HCT116 (cell line): ENCODE results near the gene LINC00305. TPM values are rescaled to one million over a fixed set of nuclear protein-coding genes. Genes with fewer than 3 reads are reported as not detected.

Experiments used
- ATAC-seq: fragments of 200-7000 bp; cut with Tn5 transposase; 2 replicates; pipeline ENCODE4 v1.9.1; 2020; ENCODE audit warnings: mild to moderate bottlenecking, moderate library complexity
- BruUV-seq: library from RNA; stranded (reverse); fragments of 400-500 nt; replicated peaks from 2 replicates; lab custom pipeline; 2021; lab: Mats Ljungman, UMichigan
- CTCF ChIA-PET: fragments of 300-600 bp; sonication (Branson Sonifier 250); formaldehyde crosslinking; loops from one replicate; lab custom pipeline; 2021; ENCODE audit warnings: antibody characterized with exemption; lab: Charles Lee
- POLR2A ChIA-PET: fragments of 300-600, 350-600 bp; sonication (Branson Sonifier 250); formaldehyde crosslinking; loops from one replicate; lab custom pipeline; 2021; ENCODE audit warnings: antibody characterized with exemption; lab: Charles Lee
- RAD21 ChIA-PET, 2 experiments: fragments of 300-600 bp; sonication (Branson Sonifier 250); formaldehyde crosslinking; loops; one replicate each; lab custom pipeline; 2023; ENCODE audit warnings: low total read pairs in 2 of 2; ENCODE audit not compliant: uncharacterized antibody in 2 of 2, unreplicated experiment in 2 of 2, low non-redundant PET in 1 of 2; lab: Charles Lee
- DNase-seq: peaks from one replicate; pipeline ENCODE4 v3.0.0-alpha.2; 2010; ENCODE audit warnings: low read depth, low spot score
- H2AFZ ChIP-seq: fragments of 200-600 bp; shearing (Covaris generic), sonication (generic); 2 replicates; pipeline ENCODE4 v1.6.1; 2017; ENCODE audit warnings: low read depth, mixed run types, mixed read lengths, antibody characterized with exemption, low read length; ENCODE audit not compliant: poor library complexity, severe bottlenecking
- H3K27ac ChIP-seq: 2 replicates; pipeline ENCODE4 v1.5.1; 2012; ENCODE audit warnings: low read depth, low read length
- H3K27me3 ChIP-seq: fragments of 200-600 bp; sonication (generic); 2 replicates; pipeline ENCODE4 v1.6.1; 2016; ENCODE audit warnings: mixed run types, low read length, mixed read lengths; ENCODE audit not compliant: insufficient read depth
- H3K36me3 ChIP-seq, 2 experiments: fragments of 200-500 bp in 1 of 2; fragments of 200-600 bp in 1 of 2; sonication (Bioruptor generic) in 1 of 2; sonication (generic) in 1 of 2; 2 replicates each; pipeline versions ENCODE4 v1.5.1 to v1.6.1; 2014 to 2016; ENCODE audit warnings: low read length in 2 of 2, inconsistent platforms in 1 of 2, mixed read lengths in 1 of 2, mixed run types in 1 of 2; ENCODE audit not compliant: insufficient read depth in 2 of 2, control insufficient read depth in 1 of 2
- H3K4me1 ChIP-seq, 2 experiments: fragments of 200-600 bp in 1 of 2; sonication (generic) in 1 of 2; 2 replicates each; pipeline versions ENCODE4 v1.5.1 to v1.6.1; 2012 to 2017; ENCODE audit warnings: low read length in 2 of 2, inconsistent platforms in 1 of 2, mild to moderate bottlenecking in 1 of 2, mixed read lengths in 1 of 2, mixed run types in 1 of 2, moderate library complexity in 1 of 2; ENCODE audit not compliant: insufficient read depth in 2 of 2, control insufficient read depth in 1 of 2
- H3K4me2 ChIP-seq: fragments of 200-600 bp; sonication (generic); 2 replicates; pipeline ENCODE4 v1.6.1; 2017; ENCODE audit warnings: mixed run types, low read length, mixed read lengths
- H3K4me3 ChIP-seq, 2 experiments: fragments of 200-600 bp in 1 of 2; sonication (generic) in 1 of 2; replicated peaks in 1 of 2; 2 replicates each; pipeline ENCODE4 v1.5.1; 2011 to 2016; ENCODE audit warnings: low read length in 2 of 2, control low read depth in 1 of 2, low read depth in 1 of 2, mild to moderate bottlenecking in 1 of 2, mixed read lengths in 1 of 2, mixed run types in 1 of 2
- H3K79me2 ChIP-seq: fragments of 200-600 bp; sonication (generic); 2 replicates; pipeline ENCODE4 v1.6.1; 2017; ENCODE audit warnings: mild to moderate bottlenecking, mixed run types, low read length, moderate library complexity, mixed read lengths; ENCODE audit not compliant: insufficient read depth
- H3K9ac ChIP-seq: fragments of 200-600 bp; sonication (generic); 2 replicates; pipeline ENCODE4 v1.6.1; 2016; ENCODE audit warnings: low read length, mixed read lengths
- H3K9me2 ChIP-seq: fragments of 200-600 bp; sonication (generic), shearing (Covaris generic); 2 replicates; pipeline ENCODE4 v1.6.1; 2017; ENCODE audit warnings: mixed run types, mild to moderate bottlenecking, moderate library complexity; ENCODE audit not compliant: insufficient read depth
- H3K9me3 ChIP-seq, 2 experiments: fragments of 200-500 bp in 1 of 2; fragments of 200-600 bp in 1 of 2; sonication (Bioruptor generic) in 1 of 2; sonication (generic) in 1 of 2; 2 replicates each; pipeline ENCODE4 v1.6.1; 2014 to 2017; ENCODE audit warnings: low read length in 2 of 2, mixed read lengths in 2 of 2, inconsistent platforms in 1 of 2, low read depth in 1 of 2, mild to moderate bottlenecking in 1 of 2, mixed run types in 1 of 2, moderate library complexity in 1 of 2; ENCODE audit not compliant: control insufficient read depth in 1 of 2, insufficient read depth in 1 of 2
- H4K20me1 ChIP-seq: fragments of 200-600 bp; sonication (generic), shearing (Covaris generic); 2 replicates; pipeline ENCODE4 v1.6.1; 2017; ENCODE audit warnings: mixed run types, mild to moderate bottlenecking, moderate library complexity; ENCODE audit not compliant: insufficient read depth
- ATF3 ChIP-seq: IDR thresholded peaks from 2 replicates; pipeline ENCODE4 v1.6.1; 2012
- CBX3 ChIP-seq: IDR thresholded peaks from 2 replicates; pipeline ENCODE4 v1.6.1; 2012; ENCODE audit warnings: low read depth
- POLR2A ChIP-seq: IDR thresholded peaks from 2 replicates; pipeline ENCODE4 v1.7.0; 2011; ENCODE audit warnings: borderline replicate concordance; ENCODE audit not compliant: insufficient read depth, insufficient read length; ENCODE audit errors: extremely low read depth
- REST ChIP-seq: IDR thresholded peaks from 2 replicates; pipeline ENCODE4 v1.6.1; 2012; ENCODE audit warnings: low read depth
- SP1 ChIP-seq: IDR thresholded peaks from 2 replicates; pipeline ENCODE4 v1.6.1; 2012; ENCODE audit warnings: low read depth
- SRF ChIP-seq: IDR thresholded peaks from 2 replicates; pipeline ENCODE4 v1.6.1; 2012; ENCODE audit warnings: low read depth
- TCF7L2 ChIP-seq: IDR thresholded peaks from 2 replicates; pipeline ENCODE4 v1.7.0; 2011; ENCODE audit warnings: borderline replicate concordance, inconsistent platforms; ENCODE audit not compliant: insufficient read depth, insufficient read length; ENCODE audit errors: extremely low read depth
- ZFX ChIP-seq: fragments of 450-650 bp; IDR thresholded peaks from 2 replicates; pipeline ENCODE4 v1.6.1; 2017
- intact Hi-C: fragments of 100-400 bp; cut with micrococcal nuclease; formaldehyde crosslinking; loops from 2 replicates; pipeline ENCODE4 v1.10.0; 2022
- total RNA-seq: library from RNA; stranded (reverse); gene quantifications from one replicate; pipeline ENCODE4 v1.2.1, GENCODE V29; 2021; ENCODE audit not compliant: unreplicated experiment

The LINC00305 gene
- total RNA-seq, 1 experiment from 2014 or later: not detected

DNA sequence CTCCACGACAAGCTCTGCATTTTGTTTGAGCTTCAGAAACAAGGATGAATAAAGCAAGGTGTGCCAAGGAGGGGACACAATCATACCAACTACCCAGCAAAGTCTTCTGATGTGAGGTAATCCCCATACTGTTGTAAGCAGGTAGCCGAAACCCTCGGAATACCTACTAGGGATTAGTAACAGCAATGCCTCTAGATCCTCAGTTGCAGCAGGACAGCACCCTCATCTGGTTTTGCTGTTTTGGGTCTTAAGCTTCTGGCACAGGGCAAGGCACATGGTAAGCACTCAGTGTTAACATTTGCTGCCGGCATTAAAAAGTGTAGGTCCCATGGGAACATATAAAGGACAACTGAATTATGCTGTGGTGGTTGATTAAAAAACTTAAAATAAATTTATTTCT, 16.0 kb upstream of the LINC00305 start (continued):
- no peak for TF ChIP-seq REST
- no peak for TF ChIP-seq CBX3

DNA sequence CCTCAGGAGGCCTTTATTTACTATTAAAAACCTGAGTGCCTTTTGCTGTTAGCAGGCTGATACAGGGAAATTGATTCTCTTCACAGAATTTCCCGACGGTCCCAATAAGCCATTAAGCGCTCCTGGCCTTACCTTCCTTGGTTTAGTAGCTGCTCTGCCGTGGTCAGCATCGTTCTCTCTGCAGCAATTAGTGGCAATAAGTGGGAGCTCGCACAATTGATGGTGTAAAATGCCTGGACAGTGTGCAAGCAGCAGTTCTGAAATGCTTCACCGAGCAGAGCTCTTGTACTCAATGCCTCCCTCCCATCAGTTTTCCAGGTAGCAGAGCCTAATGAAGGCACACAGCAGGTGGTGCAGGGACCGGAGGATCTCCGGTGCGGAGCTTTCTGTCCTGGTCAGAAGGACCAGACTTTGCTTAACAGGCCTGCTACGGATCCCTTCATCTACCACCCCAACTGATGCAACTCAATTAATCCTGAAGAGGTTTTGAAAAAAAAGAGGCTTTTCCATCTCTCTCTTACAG, 1.1 kb upstream of the LINC00305 start:
- RAD21 ChIA-PET: no interaction called here
- no peak overlapping the region for H3K27ac ChIP-seq
- CTCF ChIA-PET: no interaction called here
- intact Hi-C loops: loop anchor here (10.0 kb wide), 2 partner anchors 55 to 65 kb away; no protein-coding TSS in a partner anchor
- no peak overlapping the region for H2AFZ ChIP-seq
- no peaks in the 10 kb centered on the region for H3K79me2 ChIP-seq
- H3K9ac ChIP-seq: no peak overlapping the region
- H3K4me2 ChIP-seq: no peak overlapping the region
- ATAC-seq: no peak
- no peaks in the 10 kb centered on the region for H4K20me1 ChIP-seq
- no peaks in the 10 kb centered on the region for H3K9me2 ChIP-seq
- H3K27me3 ChIP-seq: no peaks in the 10 kb centered on the region
- H3K36me3 ChIP-seq: no peaks in the 10 kb centered on the region
- H3K4me1 ChIP-seq: no peaks in the 10 kb centered on the region
- POLR2A ChIA-PET: no interaction called here
- no peak overlapping the region for H3K4me3 ChIP-seq
- no peak for TF ChIP-seq TCF7L2
- no peak for TF ChIP-seq SP1
- TF ChIP-seq POLR2A: no peak
- TF ChIP-seq ATF3: no peak
- TF ChIP-seq ZFX: no peak
- no peak for TF ChIP-seq SRF
- peaks cover 0 to 8% of the 10 kb centered on the region in 2 experiments; a peak in 2 of 4 replicates for H3K9me3 ChIP-seq
- no peak for DNase-seq
- BruUV-seq: no TSS peak
